HepG2 (cell line): ENCODE measurements around the gene MAVS. TPM values are rescaled to one million over a fixed set of nuclear protein-coding genes. Genes with fewer than 3 reads are reported as not detected.

Source experiments
- BHLHE40 ChIP-seq: IDR thresholded peaks from 2 replicates; pipeline ENCODE4 v1.6.1; 2011; ENCODE audit warnings: low read length, improper control_type of control experiment
- CCDC6 ChIP-seq: sonication (generic); formaldehyde crosslinking; IDR thresholded peaks from 2 replicates; pipeline ENCODE4 v1.8.1; 2022; ENCODE audit warnings: mild to moderate bottlenecking, missing genetic modification reagents, moderate library complexity
- CEBPB ChIP-seq: IDR thresholded peaks from 2 replicates; pipeline ENCODE4 v1.6.1; 2011; ENCODE audit warnings: low read depth, low read length, improper control_type of control experiment, borderline replicate concordance
- DPF2 ChIP-seq: sonication (generic); formaldehyde crosslinking; IDR thresholded peaks from 2 replicates; pipeline ENCODE4 v1.4.0; 2020; ENCODE audit warnings: mild to moderate bottlenecking, low read depth, missing genetic modification reagents, borderline replicate concordance
- ETV5 ChIP-seq: IDR thresholded peaks from 2 replicates; pipeline ENCODE4 v1.6.1; 2018; ENCODE audit warnings: missing biosample characterization, missing genetic modification reagents, inconsistent platforms, borderline replicate concordance
- FOSL2 ChIP-seq: sonication (generic); formaldehyde crosslinking; IDR thresholded peaks from 2 replicates; pipeline ENCODE4 v1.4.0; 2020; ENCODE audit warnings: missing genetic modification reagents
- FOXA1 ChIP-seq, 2 experiments: fragments of 450-650 bp in 1 of 2; sonication (generic) in 1 of 2; formaldehyde crosslinking in 1 of 2; IDR thresholded peaks; 2 replicates each; pipeline versions ENCODE4 v1.4.0 to v1.6.1; 2016 to 2020; ENCODE audit warnings: missing genetic modification reagents in 1 of 2
- FUBP1 ChIP-seq: sonication (generic); formaldehyde crosslinking; IDR thresholded peaks from 2 replicates; pipeline ENCODE4 v1.5.1; 2020; ENCODE audit warnings: missing genetic modification reagents, mild to moderate bottlenecking, borderline replicate concordance
- GABPA ChIP-seq, 2 experiments: IDR thresholded peaks; 2 replicates each; pipeline ENCODE4 v1.6.1; 2011 to 2016; ENCODE audit warnings: low read depth in 2 of 2, low read length in 1 of 2, missing biosample characterization in 1 of 2, missing genetic modification characterization in 1 of 2
- MIER2 ChIP-seq: IDR thresholded peaks from 2 replicates; pipeline ENCODE4 v1.6.1; 2016; ENCODE audit warnings: missing biosample characterization, missing genetic modification reagents
- MIER3 ChIP-seq: IDR thresholded peaks from 2 replicates; pipeline ENCODE4 v1.6.1; 2016; ENCODE audit warnings: missing compliant biosample characterization, borderline replicate concordance
- MLLT10 ChIP-seq: sonication (generic); formaldehyde crosslinking; IDR thresholded peaks from 2 replicates; pipeline ENCODE4 v1.4.0; 2020; ENCODE audit warnings: missing genetic modification reagents
- SSRP1 ChIP-seq: IDR thresholded peaks from 2 replicates; pipeline ENCODE4 v1.6.1; 2016; ENCODE audit warnings: control low read depth
- TFE3 ChIP-seq: IDR thresholded peaks from 2 replicates; pipeline ENCODE4 v1.6.1; 2016
- THAP8 ChIP-seq: sonication (generic); formaldehyde crosslinking; IDR thresholded peaks from 2 replicates; pipeline ENCODE4 v1.5.1; 2020; ENCODE audit warnings: missing genetic modification reagents, mild to moderate bottlenecking, borderline replicate concordance
- TRIM24 ChIP-seq: sonication (generic); formaldehyde crosslinking; IDR thresholded peaks from 2 replicates; pipeline ENCODE4 v1.8.0; 2022; ENCODE audit warnings: mild to moderate bottlenecking, missing genetic modification reagents
- ZBTB14 ChIP-seq: sonication (generic); formaldehyde crosslinking; IDR thresholded peaks from 2 replicates; pipeline ENCODE4 v1.4.0; 2020; ENCODE audit warnings: missing genetic modification reagents
- ZBTB20 ChIP-seq: sonication (generic); formaldehyde crosslinking; IDR thresholded peaks from 2 replicates; pipeline ENCODE4 v1.8.1; 2023; ENCODE audit warnings: missing genetic modification reagents, low read depth, mild to moderate bottlenecking, borderline replicate concordance
- ZFP41 ChIP-seq: sonication (generic); formaldehyde crosslinking; IDR thresholded peaks from 2 replicates; pipeline ENCODE4 v1.4.0; 2020; ENCODE audit warnings: mild to moderate bottlenecking, missing genetic modification reagents, borderline replicate concordance
- ZNF121 ChIP-seq: sonication (generic); formaldehyde crosslinking; IDR thresholded peaks from 2 replicates; pipeline ENCODE4 v1.5.0; 2020; ENCODE audit warnings: mild to moderate bottlenecking, missing genetic modification reagents
- ZNF367 ChIP-seq: sonication (generic); formaldehyde crosslinking; IDR thresholded peaks from 2 replicates; pipeline ENCODE4 v1.4.0; 2020; ENCODE audit warnings: missing genetic modification reagents, borderline replicate concordance
- ZSCAN29 ChIP-seq: sonication (generic); formaldehyde crosslinking; conservative IDR thresholded peaks from 2 replicates; pipeline ENCODE4 v1.4.0; 2020; ENCODE audit warnings: mild to moderate bottlenecking, missing genetic modification reagents
- ZSCAN31 ChIP-seq: sonication (generic); formaldehyde crosslinking; IDR thresholded peaks from 2 replicates; pipeline ENCODE4 v1.5.0; 2020; ENCODE audit warnings: low read depth, mild to moderate bottlenecking, missing genetic modification reagents
- ZZZ3 ChIP-seq: sonication (generic); formaldehyde crosslinking; IDR thresholded peaks from 2 replicates; pipeline ENCODE4 v1.4.0; 2020; ENCODE audit warnings: missing genetic modification reagents, mild to moderate bottlenecking, borderline replicate concordance
- polyA plus RNA-seq, 8 experiments: library from polyadenylated mRNA; depleted of rRNA in 3 of 8; stranded (reverse) in 7 of 8; unstranded in 1 of 8; fragments of >200 nt; fragmentation: Illumina TruSeq in 4 of 8; extraction: Trizol in 4 of 8; gene quantifications; 2 replicates each; pipeline versions ENCODE4 v1.2.1 to v1.2.3, GENCODE V29; 2011 to 2016; ENCODE audit warnings: low read depth in 4 of 8, missing spikeins in 1 of 8, mixed read lengths in 1 of 8; ENCODE audit not compliant: insufficient read depth in 1 of 8
- total RNA-seq, 5 experiments: library from RNA; depleted of rRNA; stranded (reverse); fragments of >200 nt; fragmentation: Illumina TruSeq; extraction: Trizol; gene quantifications; 2 replicates each; pipeline ENCODE4 v1.2.3, GENCODE V29; 2016; ENCODE audit warnings: low read depth in 1 of 5

Gene MAVS
- total and polyA plus RNA-seq, 2 of the 13 experiments (the other 11 are each of a cell fraction or from before 2014, with no cell fraction given): 27.3 to 36.6 TPM

GRCh38 chr20:3888622-3889488, 42.2 kb downstream of the MAVS start, which contains the start of gene PANK2 (continued):
- TF ChIP-seq ZNF367 (CRISPR knock-in tag) (no peak), ZFP41 (peak; percentile 97; the same call in 1 of the 2 replicates), MIER2 (CRISPR knock-in tag) (peak; percentile 80), MIER3 (CRISPR knock-in tag) (peak; percentile 90; the same call in 1 of the 2 replicates), ETV5 (CRISPR knock-in tag) (peak; percentile 71; the same call in 1 of the 2 replicates), TFE3 (CRISPR knock-in tag) (peak; percentile 66), BHLHE40 (no peak; the same call in 1 of the 2 replicates), THAP8 (CRISPR knock-in tag) (0 out of 2 replicates have a peak, but pooled peaks have one; percentile 78), FOSL2 (peak; percentile 62), ZBTB14 (CRISPR knock-in tag) (no peak), ZSCAN31 (CRISPR knock-in tag) (peak; percentile 86), FUBP1 (CRISPR knock-in tag) (peak; percentile 38; the same call in 1 of the 2 replicates), SSRP1 (CRISPR knock-in tag) (no peak; the same call in none of the 2 replicates), TRIM24 (CRISPR knock-in tag) (no peak), ZZZ3 (peak; percentile 72; the same call in 1 of the 2 replicates), FOXA1 (IDR thresholded peaks at IDR 0.05) (no peak), FOXA1 (CRISPR knock-in tag; IDR thresholded peaks at IDR 0.05) (peak; percentile 31), CEBPB (peak; percentile 64; the same call in 1 of the 2 replicates), GABPA (IDR thresholded peaks at IDR 0.05; ENCODE audit: low read depth, low read length) (peak; percentile 81), GABPA (CRISPR knock-in tag; IDR thresholded peaks at IDR 0.05; ENCODE audit: low read depth) (peak; percentile 93), ZBTB20 (peak; percentile 47; the same call in 1 of the 2 replicates), ZSCAN29 (CRISPR knock-in tag) (peak; percentile 95), DPF2 (no peak), MLLT10 (CRISPR knock-in tag) (no peak), CCDC6 (CRISPR knock-in tag) (0 out of 2 replicates have a peak, but pooled peaks have one; percentile 9), ZNF121 (CRISPR knock-in tag) (peak; percentile 18; the same call in 1 of the 2 replicates)
